NCI-H748 (cell line): ENCODE data around the gene GAS7.
"Not testable (repeated sequence)": the region's sequence is repeated elsewhere in the genome, so short reads cannot be mapped to it uniquely, and the experiment has no call there.

ENCODE experiments used
- DNase-seq: peaks from one replicate; lab custom pipeline; 2025; ENCODE audit not compliant: unreplicated experiment; lab: John Stamatoyannopoulos, UW

GAS7 gene

DNA sequence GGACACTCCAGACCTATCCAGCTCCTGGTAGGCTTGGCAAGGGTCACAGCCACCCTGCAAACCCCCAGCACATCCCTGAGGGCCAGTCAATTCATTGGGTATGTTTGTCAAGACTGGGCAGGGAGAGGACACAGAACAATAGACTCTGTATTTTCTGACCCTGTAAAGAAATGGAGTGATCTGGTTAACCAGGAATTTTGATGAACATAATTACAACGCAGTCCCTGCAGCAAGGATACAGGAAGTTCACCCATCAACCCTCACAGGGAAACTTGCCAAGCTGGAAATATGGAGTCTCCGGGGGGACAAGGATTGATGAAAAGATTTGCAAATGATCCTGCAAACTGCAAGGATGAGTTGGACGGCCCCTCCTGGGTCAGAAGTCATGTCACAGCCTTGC lies 167.3 kb downstream of the GAS7 start:
- no peak for DNase-seq

GRCh38 chr17:10029129-10029528 lies 169.3 kb downstream of the GAS7 start:
- no peak for DNase-seq

- DNase-seq: peak; percentile 11
These were observed 172.2 kb downstream of the GAS7 start for GRCh38 chr17:10025976-10026901.

GRCh38 chr17:10025224-10025623 lies 173.2 kb downstream of the GAS7 start:
- no peak for DNase-seq

- no peak for DNase-seq
These were observed 176.0 kb downstream of the GAS7 start for GRCh38 chr17:10022416-10022815.

- no peak for DNase-seq
These were observed 177.0 kb downstream of the GAS7 start for GRCh38 chr17:10021272-10021984.

DNA sequence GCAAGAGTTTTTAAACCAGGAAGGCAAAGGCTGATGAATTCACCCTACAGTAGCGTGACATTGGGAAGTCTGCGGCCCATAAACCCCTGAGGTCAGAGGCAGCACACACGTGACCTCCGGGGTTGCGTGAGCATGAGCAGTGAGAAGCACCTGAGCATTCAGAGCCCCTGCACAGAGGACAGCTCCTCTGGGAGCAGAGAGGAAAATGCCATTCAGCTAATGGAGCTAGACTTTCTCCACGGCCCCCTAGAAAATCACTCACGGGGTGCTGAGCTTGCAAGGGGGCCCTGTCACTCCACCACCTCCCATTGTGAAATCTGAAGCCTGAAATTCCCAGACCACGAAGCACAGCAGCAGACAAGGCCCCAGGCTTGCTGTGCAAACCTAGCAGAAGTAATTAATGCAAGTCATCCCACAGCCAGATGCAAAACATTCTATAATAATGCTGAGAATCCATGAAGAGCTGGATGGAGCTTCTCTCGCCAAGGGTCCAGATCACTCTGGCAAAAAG lies 178.4 kb downstream of the GAS7 start:
- DNase-seq: no peak

GRCh38 chr17:10018461-10018891 lies 179.9 kb downstream of the GAS7 start:
- no peak for DNase-seq

- not testable (repeated sequence) for DNase-seq
These were observed 181.3 kb downstream of the GAS7 start for GRCh38 chr17:10016958-10017570.

- DNase-seq: no peak
These were observed 184.9 kb downstream of the GAS7 start for GRCh38 chr17:10013365-10014112.

DNA sequence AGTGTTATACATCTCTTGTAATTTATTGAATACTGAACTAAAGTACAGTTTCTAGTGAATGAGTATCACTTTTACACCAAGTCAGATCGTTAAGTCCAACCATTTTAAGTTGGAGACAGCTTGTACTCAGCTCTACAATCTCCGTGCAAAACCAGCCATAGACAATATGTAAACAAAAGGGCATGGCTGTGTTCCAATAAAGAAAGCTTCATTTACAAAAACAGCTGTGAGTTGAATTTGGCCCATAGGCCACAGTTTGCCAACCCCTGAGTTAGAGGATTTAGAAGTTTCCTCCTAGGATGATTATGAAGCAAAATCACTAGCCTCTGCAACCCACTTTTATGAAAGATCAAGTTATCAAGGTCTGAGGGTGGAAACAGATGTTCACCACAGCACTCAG lies 187.7 kb downstream of the GAS7 start:
- no peak for DNase-seq

DNA sequence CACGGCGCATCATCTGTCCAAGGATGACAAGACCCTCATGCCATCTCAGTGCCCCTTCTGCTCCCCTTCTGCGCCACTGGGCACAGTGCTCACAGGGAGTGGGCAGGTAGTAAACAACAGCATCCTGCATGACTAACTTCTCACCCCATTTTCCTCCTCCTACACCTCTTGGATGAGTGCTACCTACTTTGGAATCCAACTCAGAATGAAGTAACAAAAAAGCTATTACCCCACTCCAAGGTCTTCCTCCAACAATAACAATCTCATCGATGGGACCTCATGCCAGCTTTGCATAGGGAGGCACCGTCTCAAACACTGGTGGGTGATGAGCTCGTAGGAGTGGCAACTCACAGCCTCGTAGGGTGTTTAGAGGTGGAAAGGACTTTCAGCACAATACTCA lies 194.7 kb downstream of the GAS7 start:
- DNase-seq: no peak

GRCh38 chr17:10002567-10003360 lies 195.6 kb downstream of the GAS7 start:
- not testable (repeated sequence) for DNase-seq

DNA sequence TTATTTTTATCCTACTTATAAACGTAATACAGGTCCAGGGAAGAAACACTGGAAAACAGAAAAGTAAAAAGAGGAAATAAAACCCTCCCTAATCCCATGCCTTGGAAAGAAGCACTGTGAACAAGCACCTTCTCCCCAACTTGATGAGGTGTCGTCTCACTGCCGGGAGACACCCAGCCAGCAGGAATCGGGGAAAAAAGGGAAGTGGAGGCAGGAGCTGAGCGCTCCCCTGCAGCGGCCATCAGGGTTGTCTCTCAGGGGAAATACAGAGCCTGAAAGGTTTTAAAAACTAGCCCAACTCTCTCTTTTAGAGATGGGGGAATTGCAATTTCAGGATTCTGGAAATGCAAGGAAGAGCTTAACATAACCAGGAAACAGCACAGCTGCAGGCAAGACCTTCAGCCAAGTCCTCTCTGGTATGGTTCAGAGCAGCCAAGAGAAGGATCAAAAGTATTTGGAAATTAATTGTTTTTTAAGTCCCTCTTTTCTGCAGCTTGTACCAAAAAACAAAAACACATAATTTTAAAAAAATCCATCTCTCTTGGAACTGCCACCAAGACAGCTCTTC lies 197.0 kb downstream of the GAS7 start:
- no peak for DNase-seq

DNA sequence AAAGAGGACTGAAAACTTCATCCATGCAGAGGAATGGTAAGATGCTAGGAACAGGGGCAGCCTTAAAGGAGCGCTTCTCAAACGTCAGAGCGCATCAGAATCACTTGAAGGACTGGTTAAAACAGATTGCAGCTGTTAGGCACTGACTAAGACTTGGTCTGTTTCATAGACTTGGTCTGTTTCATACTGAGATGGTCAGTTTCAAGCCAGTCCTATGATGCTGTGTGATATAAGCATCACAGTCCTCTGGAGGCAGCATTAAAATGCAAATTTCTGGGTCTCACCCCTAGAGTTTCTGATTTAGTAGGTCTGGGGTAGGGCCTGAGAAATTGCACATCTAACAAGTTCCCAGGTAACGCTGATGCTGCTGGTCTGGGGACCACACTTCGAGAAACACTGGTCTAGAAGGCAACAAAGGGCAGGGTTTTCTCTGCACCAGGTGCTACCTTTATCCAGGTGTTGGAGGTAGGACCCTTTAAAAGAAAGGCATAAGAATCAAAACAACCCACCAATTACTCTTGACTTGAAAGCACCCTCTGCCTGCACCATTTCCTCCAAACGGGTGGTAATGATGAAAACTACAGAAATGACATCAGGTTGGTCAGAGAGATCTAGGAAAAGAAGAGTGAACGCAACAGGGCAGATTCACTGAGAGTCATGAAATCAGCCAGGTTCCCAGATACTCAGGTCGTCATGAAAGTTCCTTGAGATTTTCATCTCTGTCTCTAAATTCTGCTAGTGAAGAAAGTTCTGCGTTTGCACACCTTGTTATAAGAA lies 198.3 kb downstream of the GAS7 start:
- DNase-seq: no peak

GRCh38 chr17:9998060-9998459 lies 200.3 kb downstream of the GAS7 start:
- no peak for DNase-seq

DNA sequence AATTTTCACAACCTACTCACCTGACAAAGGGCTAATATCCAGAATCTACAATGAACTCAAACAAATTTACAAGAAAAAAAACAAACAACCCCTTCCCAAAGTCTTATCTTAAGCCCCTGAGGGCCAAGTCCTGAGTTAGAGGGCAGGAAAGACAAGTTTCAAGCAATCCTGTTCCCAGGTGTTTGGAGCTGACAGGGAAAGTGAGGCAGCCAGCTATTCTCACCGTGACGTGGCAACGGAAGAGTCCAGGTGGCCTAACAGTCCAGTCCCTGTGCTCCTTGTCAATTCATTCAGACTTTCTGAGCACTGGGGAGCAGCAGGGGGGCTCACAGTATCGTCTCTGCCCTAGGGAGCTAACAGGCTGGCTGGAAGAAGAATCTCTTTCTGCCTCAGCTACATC lies 203.6 kb downstream of the GAS7 start:
- no peak for DNase-seq

GRCh38 chr17:9991796-9992195 lies 206.6 kb downstream of the GAS7 start:
- no peak for DNase-seq

- no peak for DNase-seq
These were observed 207.1 kb downstream of the GAS7 start for GRCh38 chr17:9991351-9991750.
